ENCODE data around the gene RABEP2.
A peak's percentile ranks its signal among the peaks of the same experiment; 100 is the strongest.

RABEP2 gene

GRCh38 chr16:28932339-28933141, 7.5 kb upstream of the RABEP2 start:
- peak overlapping the region; percentile 34 for H3K9ac ChIP-seq (ENCODE audit: low read depth, low read length)
- H3K36me3 ChIP-seq (ENCODE audit: insufficient read depth, low read length) = no peaks in the 10 kb centered on the region
- no peak overlapping the region for H3K4me2 ChIP-seq (ENCODE audit: insufficient read depth, low read length)
- peaks cover 36% of the 10 kb centered on the region for H3K4me1 ChIP-seq (ENCODE audit: insufficient read depth, low read length)
- DNase-seq (no peak), ATAC-seq (ENCODE audit: insufficient read depth, low read depth) (no peak)
- H3K27ac ChIP-seq (ENCODE audit: low read length) = peak overlapping the region; percentile 94
- no peaks in the 10 kb centered on the region for H3K79me2 ChIP-seq (ENCODE audit: insufficient read depth, low read length)
- no peaks in the 10 kb centered on the region for H3K9me3 ChIP-seq (ENCODE audit: insufficient read depth, low read length, severe bottlenecking)
- no peaks in the 10 kb centered on the region for H3K27me3 ChIP-seq (ENCODE audit: insufficient read depth, low read length, poor library complexity)
- TF ChIP-seq EZH2 (IDR thresholded peaks at IDR 0.05; ENCODE audit: borderline replicate concordance, low read depth, low read length, severe bottlenecking) (no peak), CTCF (IDR thresholded peaks at IDR 0.05; ENCODE audit: borderline replicate concordance, extremely low read depth, low read length, poor library complexity, severe bottlenecking) (no peak)
- peak overlapping the region; percentile 39; the same call in 1 of the 2 replicates for H2AFZ ChIP-seq (ENCODE audit: low read depth, low read length)
- no peaks in the 10 kb centered on the region for H4K20me1 ChIP-seq (ENCODE audit: insufficient read depth, low read length)
- H3K4me3 ChIP-seq (ENCODE audit: low read depth in 1 of 2, low read length in 2 of 2) = no peak overlapping the region

GRCh38 chr16:28931801-28932225, 6.8 kb upstream of the RABEP2 start, which contains the start of gene CD19:
Gene CD19, plus strand, starts transcription at chr16:28931971. Its CDS starts 30 bp downstream, at chr16:28932001.
- Histone ChIP-seq H3K4me3 (ENCODE audit: low read depth in 1 of 2, low read length in 2 of 2) (no peak within 1 kb of the TSS), H3K27me3 (ENCODE audit: insufficient read depth, low read length, poor library complexity) (no peaks in the 10 kb centered on the region), H2AFZ (ENCODE audit: low read depth, low read length) (peak within 1 kb of the TSS; percentile 63), H3K9ac (ENCODE audit: low read depth, low read length) (peak within 1 kb of the TSS; percentile 48), H3K4me1 (ENCODE audit: insufficient read depth, low read length) (peaks cover 36% of the 10 kb centered on the region), H3K27ac (ENCODE audit: low read length) (peak within 1 kb of the TSS; percentile 94), H3K9me3 (ENCODE audit: insufficient read depth, low read length, severe bottlenecking) (no peaks in the 10 kb centered on the region), H3K4me2 (ENCODE audit: insufficient read depth, low read length) (peak within 1 kb of the TSS; percentile 33), H4K20me1 (ENCODE audit: insufficient read depth, low read length) (no peaks in the 10 kb centered on the region), H3K36me3 (ENCODE audit: insufficient read depth, low read length) (no peaks in the 10 kb centered on the region), H3K79me2 (ENCODE audit: insufficient read depth, low read length) (no peaks in the 10 kb centered on the region)
- TF ChIP-seq EZH2 (IDR thresholded peaks at IDR 0.05; ENCODE audit: borderline replicate concordance, low read depth, low read length, severe bottlenecking) (no peak), CTCF (IDR thresholded peaks at IDR 0.05; ENCODE audit: borderline replicate concordance, extremely low read depth, low read length, poor library complexity, severe bottlenecking) (no peak)
- ATAC-seq (ENCODE audit: insufficient read depth, low read depth) (no peak), DNase-seq (no peak)

GRCh38 chr16:28930652-28931051, 5.6 kb upstream of the RABEP2 start:
- no peaks in the 10 kb centered on the region for H4K20me1 ChIP-seq (ENCODE audit: insufficient read depth, low read length)
- H3K9ac ChIP-seq (ENCODE audit: low read depth, low read length) = peak overlapping the region; percentile 48
- H3K4me3 ChIP-seq (ENCODE audit: low read depth in 1 of 2, low read length in 2 of 2) = no peak overlapping the region
- TF ChIP-seq EZH2 (IDR thresholded peaks at IDR 0.05; ENCODE audit: borderline replicate concordance, low read depth, low read length, severe bottlenecking) = no peak
- TF ChIP-seq CTCF (IDR thresholded peaks at IDR 0.05; ENCODE audit: borderline replicate concordance, extremely low read depth, low read length, poor library complexity, severe bottlenecking) = no peak
- H3K9me3 ChIP-seq (ENCODE audit: insufficient read depth, low read length, severe bottlenecking) = no peaks in the 10 kb centered on the region
- peak overlapping the region; percentile 94 for H3K27ac ChIP-seq (ENCODE audit: low read length)
- no peaks in the 10 kb centered on the region for H3K79me2 ChIP-seq (ENCODE audit: insufficient read depth, low read length)
- H3K4me1 ChIP-seq (ENCODE audit: insufficient read depth, low read length) = peaks cover 41% of the 10 kb centered on the region
- ATAC-seq (ENCODE audit: insufficient read depth, low read depth) (peak; percentile 85), DNase-seq (peak; percentile 82)
- peak overlapping the region; percentile 33 for H3K4me2 ChIP-seq (ENCODE audit: insufficient read depth, low read length)
- no peaks in the 10 kb centered on the region for H3K27me3 ChIP-seq (ENCODE audit: insufficient read depth, low read length, poor library complexity)
- no peaks in the 10 kb centered on the region for H3K36me3 ChIP-seq (ENCODE audit: insufficient read depth, low read length)
- peak overlapping the region; percentile 63 for H2AFZ ChIP-seq (ENCODE audit: low read depth, low read length)

Data from DND-41 (cell line).